ENCODE measurements around the gene HOXA4. TPM values are rescaled to one million over a fixed set of nuclear protein-coding genes. Genes with fewer than 3 reads are reported as not detected.

The HOXA4 gene
- total RNA-seq, 1 donor from 2014 or later: not detected

DNA sequence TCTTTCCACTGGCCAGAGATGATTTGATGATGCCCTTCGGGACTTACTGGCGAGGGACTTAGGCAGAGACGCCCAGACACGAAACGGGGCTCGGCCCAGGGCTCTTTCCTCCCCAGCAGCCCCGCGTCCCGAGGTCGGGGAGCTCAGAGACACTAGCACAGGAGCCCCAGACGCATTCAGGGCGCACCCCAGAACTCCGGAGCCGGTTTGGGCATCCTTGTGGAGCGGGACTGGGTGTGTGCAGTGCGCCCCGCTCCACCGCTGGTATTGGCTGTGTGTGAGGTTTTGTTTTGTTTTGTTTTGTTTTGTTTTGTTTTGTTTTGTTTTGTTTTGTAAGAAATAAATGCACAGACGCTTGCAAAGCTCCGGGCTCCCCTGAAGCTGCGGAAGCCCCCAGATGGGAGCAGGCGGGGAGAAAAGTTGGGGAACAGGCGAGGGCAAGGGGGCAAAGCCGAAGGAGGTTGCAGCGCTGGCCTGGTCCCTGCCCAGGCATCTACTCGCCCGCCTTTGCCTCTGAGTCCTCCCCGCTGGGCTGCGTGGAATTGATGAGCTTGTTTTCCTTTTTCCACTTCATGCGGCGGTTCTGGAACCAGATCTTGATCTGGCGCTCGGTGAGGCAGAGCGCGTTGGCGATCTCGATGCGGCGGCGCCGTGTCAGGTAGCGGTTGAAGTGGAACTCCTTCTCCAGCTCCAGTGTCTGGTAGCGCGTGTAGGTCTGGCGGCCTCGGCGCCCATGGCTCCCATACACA, 14.8 kb upstream of the HOXA4 start:
- no peak overlapping the region for H3K4me3 Mint-ChIP-seq (ENCODE audit: low read depth)
- no peak overlapping the region for H3K27ac Mint-ChIP-seq
- peaks cover 40% of the 10 kb centered on the region for H3K27me3 Mint-ChIP-seq (ENCODE audit: low read depth)
- no peaks in the 10 kb centered on the region for H3K9me3 Mint-ChIP-seq
- no peaks in the 10 kb centered on the region for H3K36me3 Mint-ChIP-seq (ENCODE audit: low read depth)
- DNase-seq (ENCODE audit: low spot score): no peak
- intact Hi-C loops (cut with micrococcal nuclease): no loop called here
- peaks cover 2% of the 10 kb centered on the region for H3K4me1 Mint-ChIP-seq (ENCODE audit: low read depth)

DNA sequence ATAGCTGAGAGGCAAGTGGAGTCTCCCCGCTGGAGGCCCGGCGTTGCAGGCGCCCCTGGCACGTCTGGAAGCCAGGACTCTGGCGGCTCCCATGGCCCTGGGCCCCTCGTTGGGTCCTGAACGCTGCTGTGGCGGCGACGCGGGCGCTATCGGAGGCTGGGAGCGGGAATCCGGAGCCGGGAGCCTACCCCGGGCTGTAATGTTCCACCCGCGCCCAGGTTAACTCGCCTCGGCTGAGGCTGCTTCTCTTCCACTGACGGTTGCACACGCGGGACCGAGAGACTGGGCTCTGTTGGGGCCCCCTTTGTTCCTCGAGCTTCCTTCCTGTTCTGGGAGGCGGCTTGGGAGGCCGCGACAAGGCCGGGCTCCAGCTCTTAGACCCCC, 14.2 kb upstream of the HOXA4 start:
- H3K36me3 Mint-ChIP-seq (ENCODE audit: low read depth): no peaks in the 10 kb centered on the region
- peaks cover 35% of the 10 kb centered on the region for H3K27me3 Mint-ChIP-seq (ENCODE audit: low read depth)
- H3K9me3 Mint-ChIP-seq: no peaks in the 10 kb centered on the region
- DNase-seq (ENCODE audit: low spot score): no peak
- H3K4me3 Mint-ChIP-seq (ENCODE audit: low read depth): no peak overlapping the region
- intact Hi-C loops (cut with micrococcal nuclease): no loop called here
- H3K27ac Mint-ChIP-seq: no peak overlapping the region
- peaks cover 2% of the 10 kb centered on the region for H3K4me1 Mint-ChIP-seq (ENCODE audit: low read depth)

DNA sequence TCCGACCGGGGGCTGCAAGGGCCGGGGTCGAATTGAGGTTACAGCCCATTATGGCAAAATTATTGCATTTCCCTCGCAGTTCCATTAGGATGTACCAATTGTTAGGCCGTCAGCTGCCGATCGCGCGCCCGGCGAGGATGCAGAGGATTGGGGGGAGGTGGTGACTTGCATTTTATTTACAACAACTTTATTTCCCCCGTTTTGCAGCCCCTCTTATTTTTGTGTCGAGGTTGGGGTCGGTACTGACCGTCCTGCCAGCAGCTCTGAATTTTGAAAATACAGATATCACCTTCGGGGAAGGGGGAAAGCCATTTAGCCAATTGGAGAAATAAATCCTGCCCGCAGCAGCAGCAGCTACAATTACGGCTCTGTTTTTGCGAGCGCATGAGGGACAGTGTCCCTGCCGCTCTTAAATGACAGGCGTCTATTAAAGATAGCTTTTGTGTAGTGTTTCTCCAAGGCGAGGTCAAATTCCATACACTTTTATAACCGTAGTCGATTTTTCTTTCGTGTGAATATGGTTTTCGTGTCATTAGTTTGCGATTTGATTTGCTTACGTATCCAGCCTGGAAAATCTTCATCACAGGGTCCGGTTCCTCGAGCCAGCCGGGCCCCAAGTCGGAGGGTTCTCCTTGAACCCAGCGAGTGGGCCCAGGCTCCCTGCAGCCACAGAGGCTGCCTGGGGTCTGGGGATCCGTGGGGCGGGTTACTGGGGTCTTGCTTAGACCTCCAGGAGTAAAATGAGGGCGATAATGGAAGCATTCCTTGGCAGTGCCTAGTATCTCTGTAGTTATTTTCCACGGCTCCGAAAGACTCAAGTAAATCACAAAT, 13.6 kb upstream of the HOXA4 start:
- Mint-ChIP-seq H3K9me3 (no peaks in the 10 kb centered on the region), H3K4me1 (ENCODE audit: low read depth) (peaks cover 2% of the 10 kb centered on the region), H3K27ac (no peak overlapping the region), H3K4me3 (ENCODE audit: low read depth) (no peak overlapping the region), H3K27me3 (ENCODE audit: low read depth) (peaks cover 28% of the 10 kb centered on the region), H3K36me3 (ENCODE audit: low read depth) (no peaks in the 10 kb centered on the region)
- intact Hi-C loops (cut with micrococcal nuclease): no loop called here
- no peak for DNase-seq (ENCODE audit: low spot score)

DNA sequence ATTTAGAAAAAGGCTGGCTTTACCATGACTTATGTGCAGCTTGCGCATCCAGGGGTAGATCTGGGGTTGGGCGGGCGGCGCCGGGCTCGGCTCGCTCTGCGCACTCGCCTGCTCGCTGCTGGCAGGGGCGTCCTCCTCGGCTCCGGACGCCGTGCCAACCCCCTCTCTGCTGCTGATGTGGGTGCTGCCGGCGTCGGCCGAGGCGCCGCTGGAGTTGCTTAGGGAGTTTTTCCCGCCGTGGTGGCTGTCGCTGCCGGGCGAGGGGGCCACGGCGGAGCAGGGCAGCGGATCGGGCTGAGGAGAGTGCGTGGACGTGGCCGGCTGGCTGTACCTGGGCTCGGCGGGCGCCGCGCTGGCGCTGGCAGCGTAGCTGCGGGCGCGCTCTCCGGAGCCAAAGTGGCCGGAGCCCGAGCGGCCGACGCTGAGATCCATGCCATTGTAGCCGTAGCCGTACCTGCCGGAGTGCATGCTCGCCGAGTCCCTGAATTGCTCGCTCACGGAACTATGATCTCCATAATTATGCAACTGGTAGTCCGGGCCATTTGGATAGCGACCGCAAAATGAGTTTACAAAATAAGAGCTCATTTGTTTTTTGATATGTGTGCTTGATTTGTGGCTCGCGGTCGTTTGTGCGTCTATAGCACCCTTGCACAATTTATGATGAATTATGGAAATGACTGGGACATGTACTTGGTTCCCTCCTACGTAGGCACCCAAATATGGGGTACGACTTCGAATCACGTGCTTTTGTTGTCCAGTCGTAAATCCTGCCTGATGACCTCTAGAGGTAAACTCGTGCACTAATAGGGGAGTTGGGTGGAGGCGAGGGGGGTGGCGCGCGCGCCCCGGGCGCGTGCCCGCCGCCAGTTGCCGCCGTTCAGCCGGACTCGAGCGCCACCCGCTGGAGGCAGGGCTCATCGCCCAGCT, 12.7 kb upstream of the HOXA4 start, which contains the start of gene HOXA5:
Gene HOXA5, minus strand, starts transcription at position 659 of the 927 bp plus-strand sequence. Its CDS starts 74 bp downstream, at position 585.
- Mint-ChIP-seq H3K27ac (no peak within 1 kb of the TSS), H3K27me3 (ENCODE audit: low read depth) (peaks cover 27% of the 10 kb centered on the region), H3K9me3 (no peaks in the 10 kb centered on the region), H3K4me3 (ENCODE audit: low read depth) (no peak within 1 kb of the TSS), H3K4me1 (ENCODE audit: low read depth) (peaks cover 2% of the 10 kb centered on the region), H3K36me3 (ENCODE audit: low read depth) (no peaks in the 10 kb centered on the region)
- DNase-seq (ENCODE audit: low spot score): no peak
- intact Hi-C loops (cut with micrococcal nuclease): no loop called here

DNA sequence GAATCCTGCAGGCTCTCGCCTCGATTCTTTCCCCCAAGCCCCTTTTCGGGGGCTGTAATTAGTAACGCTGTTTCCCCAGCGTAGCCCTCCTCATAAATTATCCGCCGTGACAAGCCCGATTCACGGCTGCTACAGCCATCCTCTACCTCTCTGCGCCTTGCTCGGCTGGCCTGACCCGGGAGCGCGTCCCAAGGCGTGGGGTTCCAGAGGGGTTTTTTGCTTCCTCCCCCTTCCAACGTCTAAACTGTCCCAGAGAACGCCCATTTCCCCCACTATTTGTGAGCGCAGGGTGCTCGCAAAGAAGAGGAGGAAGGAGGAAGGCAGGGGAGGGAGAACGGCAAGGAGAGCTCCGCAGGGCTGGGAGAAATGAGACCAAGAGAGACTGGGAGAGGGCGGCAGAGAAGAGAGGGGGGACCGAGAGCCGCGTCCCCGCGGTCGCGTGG, 12.0 kb upstream of the HOXA4 start:
- no peak overlapping the region for H3K27ac Mint-ChIP-seq
- H3K27me3 Mint-ChIP-seq (ENCODE audit: low read depth): peaks cover 29% of the 10 kb centered on the region

DNA sequence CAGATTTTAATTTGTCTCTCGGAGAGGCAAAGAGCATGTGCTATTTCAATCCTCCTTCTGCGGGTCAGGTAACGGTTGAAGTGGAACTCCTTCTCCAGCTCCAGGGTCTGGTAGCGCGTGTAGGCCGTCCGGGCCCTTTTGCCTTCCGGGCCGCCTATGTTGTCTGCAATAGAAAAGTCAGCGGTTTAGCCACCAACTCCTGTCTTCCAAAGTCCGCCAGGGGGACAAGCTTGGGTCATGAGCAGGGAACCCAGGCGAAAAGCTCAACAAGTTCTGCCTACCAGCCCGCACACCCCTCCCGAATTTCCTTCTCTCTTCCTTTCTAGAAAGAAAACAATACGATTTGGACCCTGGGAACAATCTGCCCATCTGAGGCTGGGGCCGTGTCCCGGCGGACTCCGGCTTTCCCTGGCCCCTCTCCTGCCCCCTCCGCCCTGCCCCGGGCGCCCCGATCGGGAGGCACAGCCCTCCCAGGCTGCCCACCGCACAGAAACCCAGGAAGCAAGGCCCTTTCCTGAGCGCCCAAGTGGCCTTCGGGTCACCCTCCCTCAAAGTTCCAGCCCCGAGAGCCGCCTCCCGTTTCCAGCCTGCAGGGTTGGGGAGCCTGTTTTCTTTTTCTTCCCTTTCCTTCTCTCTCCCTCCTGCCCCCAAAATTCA, 11.5 kb upstream of the HOXA4 start:
- no peaks in the 10 kb centered on the region for H3K4me1 Mint-ChIP-seq (ENCODE audit: low read depth)
- no peak overlapping the region for H3K27ac Mint-ChIP-seq
- DNase-seq (ENCODE audit: low spot score): no peak
- no peak overlapping the region for H3K4me3 Mint-ChIP-seq (ENCODE audit: low read depth)
- no peaks in the 10 kb centered on the region for H3K36me3 Mint-ChIP-seq (ENCODE audit: low read depth)
- intact Hi-C loops (cut with micrococcal nuclease): no loop called here
- H3K9me3 Mint-ChIP-seq: no peaks in the 10 kb centered on the region
- H3K27me3 Mint-ChIP-seq (ENCODE audit: low read depth): peaks cover 29% of the 10 kb centered on the region

More for the DNA sequence above, 12.0 kb upstream of the HOXA4 start:
- intact Hi-C loops (cut with micrococcal nuclease): no loop called here
- no peaks in the 10 kb centered on the region for H3K9me3 Mint-ChIP-seq
- no peaks in the 10 kb centered on the region for H3K36me3 Mint-ChIP-seq (ENCODE audit: low read depth)
- no peak for DNase-seq (ENCODE audit: low spot score)
- no peak overlapping the region for H3K4me3 Mint-ChIP-seq (ENCODE audit: low read depth)
- H3K4me1 Mint-ChIP-seq (ENCODE audit: low read depth): no peaks in the 10 kb centered on the region

DNA sequence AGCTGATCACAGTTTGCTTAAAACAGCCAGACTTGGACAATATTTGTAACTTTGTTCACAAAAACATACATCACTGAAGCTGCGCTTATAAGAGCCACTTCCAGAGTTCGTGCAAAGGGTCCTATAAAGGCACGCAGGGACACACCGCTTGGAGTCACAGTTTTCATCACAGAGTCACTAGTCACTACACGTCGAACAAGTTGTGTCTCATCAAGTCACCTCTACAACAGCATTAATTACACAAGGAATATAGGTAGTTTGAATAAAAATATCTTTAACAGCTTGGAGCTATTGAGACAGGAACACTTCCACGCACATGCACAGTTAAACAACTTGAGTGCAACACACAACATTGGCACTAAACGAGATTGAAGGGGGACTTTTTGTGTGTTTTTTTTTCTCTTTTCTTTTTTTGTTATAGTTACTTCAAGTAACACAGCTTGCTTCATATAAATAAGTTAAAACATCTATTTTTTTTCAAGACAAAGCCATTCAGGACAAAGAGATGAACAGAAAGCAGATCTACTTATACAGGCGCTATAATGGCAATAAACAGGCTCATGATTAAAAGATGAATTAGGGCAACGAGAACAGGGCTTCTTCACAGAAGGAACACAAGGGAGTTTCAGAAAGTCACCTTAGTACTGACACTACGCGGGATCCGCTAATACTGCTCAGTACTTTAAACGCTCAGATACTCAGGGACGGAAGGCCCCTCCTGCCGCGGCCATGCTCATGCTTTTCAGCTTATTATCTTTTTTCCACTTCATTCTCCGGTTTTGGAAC, 10.8 kb upstream of the HOXA4 start:
- intact Hi-C loops (cut with micrococcal nuclease): no loop called here
- Mint-ChIP-seq H3K27me3 (ENCODE audit: low read depth) (peaks cover 29% of the 10 kb centered on the region), H3K9me3 (no peaks in the 10 kb centered on the region), H3K36me3 (ENCODE audit: low read depth) (no peaks in the 10 kb centered on the region), H3K4me3 (ENCODE audit: low read depth) (no peak overlapping the region), H3K27ac (no peak overlapping the region), H3K4me1 (ENCODE audit: low read depth) (no peaks in the 10 kb centered on the region)
- no peak for DNase-seq (ENCODE audit: low spot score)

DNA sequence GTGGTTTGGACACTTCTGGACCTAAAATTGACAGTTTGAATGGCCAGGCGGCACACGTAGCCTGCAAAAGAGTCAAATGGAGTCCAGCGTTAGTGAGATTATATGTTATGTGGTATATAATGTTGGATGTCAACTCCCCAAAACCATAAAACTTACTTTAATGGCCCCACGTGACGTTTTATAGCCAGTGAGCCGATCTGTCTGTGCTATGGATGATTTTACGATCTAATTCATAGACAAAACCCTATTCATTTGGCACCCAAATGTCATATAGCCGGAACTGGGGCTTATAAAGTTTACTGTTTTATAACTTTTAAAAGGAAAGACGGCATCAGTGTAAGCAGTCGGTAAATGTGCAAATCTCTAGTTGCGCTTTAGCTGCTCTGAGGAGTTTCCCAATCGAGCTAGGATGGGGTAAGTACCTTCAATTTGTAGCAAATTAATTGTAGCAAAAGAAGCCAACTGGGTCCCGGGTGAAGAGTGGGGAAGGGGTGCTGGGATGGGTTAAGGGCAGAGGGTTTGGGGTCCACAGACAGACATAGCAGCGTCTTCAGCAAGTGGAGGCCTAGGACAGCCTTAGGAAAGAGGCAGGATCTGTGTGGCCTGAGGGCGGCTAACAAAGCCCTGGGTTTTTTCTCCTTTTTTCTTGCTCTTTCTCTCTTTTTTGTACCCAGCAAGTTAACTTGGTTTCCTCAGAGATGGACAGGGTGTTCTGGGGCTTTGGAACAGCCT, 9.7 kb upstream of the HOXA4 start:
- Mint-ChIP-seq H3K4me1 (ENCODE audit: low read depth) (no peaks in the 10 kb centered on the region), H3K4me3 (ENCODE audit: low read depth) (no peak overlapping the region), H3K27ac (no peak overlapping the region), H3K9me3 (no peaks in the 10 kb centered on the region), H3K27me3 (ENCODE audit: low read depth) (peaks cover 32% of the 10 kb centered on the region), H3K36me3 (ENCODE audit: low read depth) (no peaks in the 10 kb centered on the region)
- intact Hi-C loops (cut with micrococcal nuclease): no loop called here
- no peak for DNase-seq (ENCODE audit: low spot score)

DNA sequence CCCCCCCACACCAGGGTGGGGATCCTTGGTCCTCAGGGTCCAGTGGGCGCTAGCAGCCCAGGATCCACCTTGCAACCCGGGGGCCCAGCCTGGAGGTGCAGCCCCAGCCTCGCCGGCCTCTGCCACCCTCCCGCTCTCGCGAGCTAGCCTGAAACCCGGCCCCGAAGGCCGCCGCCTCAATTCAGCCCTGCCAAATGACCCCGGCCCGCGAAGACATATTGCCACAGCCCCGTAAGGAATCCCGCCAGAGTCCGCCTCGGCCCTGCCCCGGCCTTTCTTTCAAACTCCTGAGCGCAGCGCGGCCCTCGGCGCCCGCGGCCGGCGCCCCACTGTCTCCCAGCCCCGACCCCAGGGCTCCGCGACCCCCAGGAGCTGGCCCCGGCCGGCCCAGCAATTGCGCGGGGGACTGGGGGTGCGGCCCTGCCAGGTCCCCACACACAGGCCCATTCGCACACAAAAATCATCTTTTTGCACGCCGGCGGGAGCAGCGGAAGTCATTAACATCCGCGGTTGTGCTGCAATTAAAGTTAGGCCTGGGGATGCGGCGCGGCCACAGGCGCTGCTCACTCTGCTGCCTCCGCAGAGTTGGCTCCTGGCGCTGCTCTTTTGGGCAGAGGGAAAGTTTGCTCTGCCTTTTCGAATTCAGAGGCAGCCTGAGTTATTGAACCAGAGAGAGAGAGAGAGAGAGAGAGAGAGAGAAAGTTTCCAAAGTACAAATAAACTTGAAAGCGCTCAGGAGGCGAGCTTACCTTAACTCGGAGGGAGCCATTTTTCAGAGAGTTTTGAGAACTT, 9.0 kb upstream of the HOXA4 start:
- intact Hi-C loops (cut with micrococcal nuclease): no loop called here
- Mint-ChIP-seq H3K4me3 (ENCODE audit: low read depth) (no peak overlapping the region), H3K36me3 (ENCODE audit: low read depth) (no peaks in the 10 kb centered on the region), H3K27ac (no peak overlapping the region), H3K9me3 (no peaks in the 10 kb centered on the region), H3K27me3 (ENCODE audit: low read depth) (peaks cover 39% of the 10 kb centered on the region), H3K4me1 (ENCODE audit: low read depth) (peaks cover 7% of the 10 kb centered on the region)
- DNase-seq (ENCODE audit: low spot score): no peak

DNA sequence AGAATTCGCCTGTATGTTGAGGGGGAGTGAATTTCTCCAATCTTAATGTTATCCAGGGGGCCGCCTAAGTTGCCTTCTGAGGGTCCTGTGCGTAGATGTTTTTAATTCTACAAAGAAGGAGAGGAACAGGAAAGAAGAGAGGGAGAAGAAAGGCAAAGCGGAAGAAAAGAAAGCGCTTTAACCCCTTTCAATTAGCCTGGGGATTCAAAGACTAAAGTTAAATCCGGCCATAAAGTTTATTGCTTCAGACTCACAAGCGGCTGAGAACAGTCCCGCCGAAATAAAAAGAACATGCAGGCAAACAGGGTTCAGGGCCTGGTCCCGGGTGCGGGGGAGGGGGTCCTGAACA, 8.4 kb upstream of the HOXA4 start:
- Mint-ChIP-seq H3K9me3 (no peaks in the 10 kb centered on the region), H3K36me3 (ENCODE audit: low read depth) (no peaks in the 10 kb centered on the region), H3K27me3 (ENCODE audit: low read depth) (peaks cover 42% of the 10 kb centered on the region), H3K4me1 (ENCODE audit: low read depth) (peaks cover 12% of the 10 kb centered on the region), H3K27ac (no peak overlapping the region), H3K4me3 (ENCODE audit: low read depth) (no peak overlapping the region)
- DNase-seq (ENCODE audit: low spot score): no peak
- intact Hi-C loops (cut with micrococcal nuclease): no loop called here

DNA sequence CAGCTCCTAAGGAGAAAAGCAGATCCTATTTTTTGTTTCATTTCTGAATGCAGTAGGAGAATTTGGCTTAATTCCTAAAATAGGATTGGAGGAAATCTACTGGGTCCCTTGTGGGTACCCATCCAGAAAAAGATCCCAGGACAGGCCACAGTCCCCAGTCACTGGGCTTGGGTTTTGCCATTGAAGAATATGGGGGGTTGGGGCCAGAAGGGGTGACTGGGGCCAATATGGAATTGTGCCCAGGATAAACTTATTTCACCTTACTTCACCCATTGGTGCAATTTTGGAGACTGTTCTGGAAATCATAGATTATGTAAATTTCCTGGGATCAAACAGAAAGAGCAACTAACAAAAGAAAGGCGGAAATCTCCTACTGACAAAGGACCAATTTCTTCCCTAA, 7.9 kb upstream of the HOXA4 start:
- intact Hi-C loops (cut with micrococcal nuclease): no loop called here
- Mint-ChIP-seq H3K4me3 (ENCODE audit: low read depth) (no peak overlapping the region), H3K36me3 (ENCODE audit: low read depth) (no peaks in the 10 kb centered on the region), H3K9me3 (no peaks in the 10 kb centered on the region), H3K27me3 (ENCODE audit: low read depth) (peaks cover 46% of the 10 kb centered on the region), H3K27ac (no peak overlapping the region), H3K4me1 (ENCODE audit: low read depth) (peaks cover 14% of the 10 kb centered on the region)
- DNase-seq (ENCODE audit: low spot score): no peak
